Caco-2 (cell line): ENCODE data around the gene PDE11A. TPM values are rescaled to one million over a fixed set of nuclear protein-coding genes. Genes with fewer than 3 reads are reported as not detected.

Experiments used
- BruUV-seq: library from RNA; stranded (reverse); fragments of 400-500 nt; replicated peaks from 2 replicates; lab custom pipeline; 2021; lab: Mats Ljungman, UMichigan
- CTCF ChIA-PET: fragments of 300-600 bp; sonication (Branson Sonifier 250); formaldehyde crosslinking; loops from one replicate; lab custom pipeline; 2022; ENCODE audit warnings: antibody characterized with exemption; lab: Charles Lee
- POLR2A ChIA-PET: fragments of 300-600 bp; sonication (Branson Sonifier 250); formaldehyde crosslinking; loops from one replicate; lab custom pipeline; 2022; ENCODE audit warnings: antibody characterized with exemption; lab: Charles Lee
- DNase-seq, 2 experiments: peaks; one replicate each; pipeline versions ENCODE4 v3.0.0 to v3.0.0-alpha.2; 2020 to 2022
- H3K27me3 ChIP-seq: replicated peaks from 2 replicates; pipeline ENCODE4 v1.6.0; 2011; ENCODE audit warnings: low read length; ENCODE audit not compliant: control insufficient read depth, insufficient read depth
- H3K36me3 ChIP-seq: 2 replicates; pipeline ENCODE4 v1.5.1; 2011; ENCODE audit warnings: low read length; ENCODE audit not compliant: control insufficient read depth, insufficient read depth
- H3K4me1 ChIP-seq: fragments of 250-450 bp; sonication (Bioruptor Pico); 2 replicates; pipeline ENCODE4 v1.5.1; 2020; ENCODE audit warnings: mild to moderate bottlenecking
- H3K4me3 ChIP-seq: 2 replicates; pipeline ENCODE4 v1.5.1; 2011; ENCODE audit warnings: low read depth, mild to moderate bottlenecking, control low read depth, low read length
- H3K9me3 ChIP-seq: fragments of 250-450 bp; sonication (Bioruptor Pico); 2 replicates; pipeline ENCODE4 v1.5.1; 2020; ENCODE audit warnings: mild to moderate bottlenecking, moderate library complexity
- H3K27ac Mint-ChIP-seq: one replicate; pipeline ENCODE4 v1.8.0; 2022; ENCODE audit warnings: mixed read lengths; ENCODE audit not compliant: unreplicated experiment
- H3K27me3 Mint-ChIP-seq: one replicate; pipeline ENCODE4 v1.8.0; 2022; ENCODE audit warnings: mixed read lengths; ENCODE audit not compliant: insufficient read depth, unreplicated experiment
- H3K36me3 Mint-ChIP-seq: one replicate; pipeline ENCODE4 v1.8.0; 2022; ENCODE audit warnings: mild to moderate bottlenecking, mixed read lengths; ENCODE audit not compliant: insufficient read depth, unreplicated experiment
- H3K4me1 Mint-ChIP-seq: one replicate; pipeline ENCODE4 v1.8.0; 2022; ENCODE audit warnings: low read depth, mixed read lengths; ENCODE audit not compliant: unreplicated experiment
- H3K4me3 Mint-ChIP-seq: one replicate; pipeline ENCODE4 v1.8.0; 2022; ENCODE audit warnings: mild to moderate bottlenecking, moderate library complexity, mixed read lengths; ENCODE audit not compliant: unreplicated experiment
- H3K9me3 Mint-ChIP-seq: one replicate; pipeline ENCODE4 v1.8.0; 2022; ENCODE audit warnings: mixed read lengths; ENCODE audit not compliant: unreplicated experiment
- CTCF ChIP-seq, 2 experiments: fragments of 200-600 bp in 1 of 2; IDR thresholded peaks; 1 replicate in 1 of 2; 2 replicates in 1 of 2; pipeline versions ENCODE4 v1.5.1 to v1.8.0; 2011 to 2022; ENCODE audit warnings: antibody characterized with exemption in 1 of 2, control low read depth in 1 of 2, inconsistent platforms in 1 of 2, low read depth in 1 of 2, low read length in 1 of 2, mild to moderate bottlenecking in 1 of 2, moderate library complexity in 1 of 2; ENCODE audit not compliant: insufficient read depth in 1 of 2, severe bottlenecking in 1 of 2, unreplicated experiment in 1 of 2
- intact Hi-C: fragments of 100-400 bp; cut with micrococcal nuclease; formaldehyde crosslinking; loops from one replicate; pipeline ENCODE4 v1.10.0; 2022; ENCODE audit not compliant: unreplicated experiment
- total RNA-seq: library from RNA; stranded (reverse); gene quantifications from 2 replicates; pipeline ENCODE4 v1.2.3, GENCODE V29; 2022

The PDE11A gene
- total RNA-seq, 1 experiment from 2014 or later = 0.25 TPM

GRCh38 chr2:177880285-177880684 is 192.3 kb downstream of the PDE11A start:
- BruUV-seq = no TSS peak
- no peaks in the 10 kb centered on the region for H3K4me1 ChIP-seq
- no peak overlapping the region for H3K4me3 Mint-ChIP-seq
- no peaks in the 10 kb centered on the region for H3K36me3 Mint-ChIP-seq
- peaks cover 6% of the 10 kb centered on the region for H3K4me1 Mint-ChIP-seq
- ChIA-PET CTCF (no interaction called here), POLR2A (no interaction called here)
- no peaks in the 10 kb centered on the region for H3K9me3 Mint-ChIP-seq
- H3K27ac Mint-ChIP-seq = no peak overlapping the region
- DNase-seq = no peak
- no peaks in the 10 kb centered on the region for H3K9me3 ChIP-seq
- no peak for TF ChIP-seq CTCF (IDR thresholded peaks at IDR 0.05; ENCODE audit: insufficient read depth in 1 of 2, low read depth in 1 of 2, low read length in 1 of 2, severe bottlenecking in 1 of 2, unreplicated experiment in 1 of 2)
- H3K27me3 ChIP-seq = no peaks in the 10 kb centered on the region
- H3K36me3 ChIP-seq = no peaks in the 10 kb centered on the region
- no peak overlapping the region for H3K4me3 ChIP-seq
- intact Hi-C loops = no loop called here
- H3K27me3 Mint-ChIP-seq = peaks cover 6% of the 10 kb centered on the region

GRCh38 chr2:177876950-177877349 is 195.6 kb downstream of the PDE11A start:
- intact Hi-C loops = no loop called here
- Mint-ChIP-seq H3K4me3 (no peak overlapping the region), H3K36me3 (no peaks in the 10 kb centered on the region), H3K9me3 (no peaks in the 10 kb centered on the region), H3K27ac (no peak overlapping the region), H3K27me3 (no peaks in the 10 kb centered on the region), H3K4me1 (peaks cover 6% of the 10 kb centered on the region)
- ChIA-PET CTCF (no interaction called here), POLR2A (no interaction called here)
- Histone ChIP-seq H3K9me3 (no peaks in the 10 kb centered on the region), H3K4me1 (no peaks in the 10 kb centered on the region), H3K4me3 (no peak overlapping the region), H3K27me3 (no peaks in the 10 kb centered on the region), H3K36me3 (no peaks in the 10 kb centered on the region)
- BruUV-seq = no TSS peak
- no peak for DNase-seq
- TF ChIP-seq CTCF (IDR thresholded peaks at IDR 0.05; ENCODE audit: insufficient read depth in 1 of 2, low read depth in 1 of 2, low read length in 1 of 2, severe bottlenecking in 1 of 2, unreplicated experiment in 1 of 2) = no peak

GRCh38 chr2:177874686-177875085 is 197.9 kb downstream of the PDE11A start:
- intact Hi-C loops = no loop called here
- Histone ChIP-seq H3K4me3 (no peak overlapping the region), H3K27me3 (no peaks in the 10 kb centered on the region), H3K36me3 (no peaks in the 10 kb centered on the region), H3K9me3 (no peaks in the 10 kb centered on the region), H3K4me1 (no peaks in the 10 kb centered on the region)
- no peak for DNase-seq
- CTCF ChIA-PET = no interaction called here
- H3K27ac Mint-ChIP-seq = no peak overlapping the region
- no peak for TF ChIP-seq CTCF (IDR thresholded peaks at IDR 0.05; ENCODE audit: insufficient read depth in 1 of 2, low read depth in 1 of 2, low read length in 1 of 2, severe bottlenecking in 1 of 2, unreplicated experiment in 1 of 2)
- H3K36me3 Mint-ChIP-seq = no peaks in the 10 kb centered on the region
- no TSS peak for BruUV-seq
- H3K4me1 Mint-ChIP-seq = peaks cover 6% of the 10 kb centered on the region
- POLR2A ChIA-PET = no interaction called here
- peaks cover 3% of the 10 kb centered on the region for H3K27me3 Mint-ChIP-seq
- no peaks in the 10 kb centered on the region for H3K9me3 Mint-ChIP-seq
- H3K4me3 Mint-ChIP-seq = no peak overlapping the region
